IPS-20b (cell line): ENCODE data around the gene MARK2.
A peak's percentile ranks its signal among the peaks of the same experiment; 100 is the strongest.

Source experiments
- H3K27ac ChIP-seq: one replicate; pipeline ENCODE4 v1.5.1; 2013; ENCODE audit warnings: low read length
- H3K27me3 ChIP-seq: 2 replicates; pipeline ENCODE4 v1.6.1; 2013; ENCODE audit warnings: mild to moderate bottlenecking, low read length, inconsistent platforms; ENCODE audit not compliant: insufficient read depth
- H3K36me3 ChIP-seq: 2 replicates; pipeline ENCODE4 v1.6.1; 2013; ENCODE audit warnings: low read depth, mild to moderate bottlenecking, inconsistent platforms, low read length, moderate library complexity; ENCODE audit not compliant: insufficient read depth
- H3K4me1 ChIP-seq: 2 replicates; pipeline ENCODE4 v1.6.1; 2013; ENCODE audit warnings: mild to moderate bottlenecking, control low read depth, inconsistent platforms, low read length, moderate library complexity; ENCODE audit not compliant: insufficient read depth
- H3K4me3 ChIP-seq: 2 replicates; pipeline ENCODE4 v1.5.1; 2013; ENCODE audit warnings: mild to moderate bottlenecking, low read length, inconsistent platforms
- H3K9ac ChIP-seq: 2 replicates; pipeline ENCODE4 v1.6.1; 2013; ENCODE audit warnings: low read depth, mild to moderate bottlenecking, inconsistent platforms, low read length, moderate library complexity
- H3K9me3 ChIP-seq: 2 replicates; pipeline ENCODE4 v1.6.1; 2013; ENCODE audit warnings: mild to moderate bottlenecking, low read depth, low read length, inconsistent platforms; ENCODE audit not compliant: insufficient read depth

MARK2 gene

DNA sequence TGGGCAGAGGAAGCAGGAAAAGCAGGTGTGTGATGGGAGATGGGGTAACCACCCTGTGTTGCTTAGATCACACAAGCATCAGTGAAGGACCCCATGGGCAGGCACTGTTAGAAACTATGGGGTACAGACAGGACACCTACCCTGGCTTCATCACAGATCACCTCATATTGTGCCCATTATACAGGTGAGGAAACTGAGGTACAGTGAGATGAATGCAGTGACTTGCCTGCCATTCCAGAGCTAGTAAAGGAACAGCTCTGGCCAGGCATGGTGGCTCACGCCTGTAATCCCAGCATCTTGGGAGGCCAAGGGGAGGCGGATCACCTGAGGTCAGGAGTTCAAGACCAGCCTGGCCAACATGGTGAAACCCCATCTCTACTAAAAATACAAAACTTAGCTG lies 5.9 kb upstream of the MARK2 start:
- no peak overlapping the region for H3K4me3 ChIP-seq
- no peak overlapping the region for H3K27ac ChIP-seq
- H3K9ac ChIP-seq: no peak overlapping the region
- no peaks in the 10 kb centered on the region for H3K36me3 ChIP-seq
- H3K27me3 ChIP-seq: no peaks in the 10 kb centered on the region
- no peaks in the 10 kb centered on the region for H3K9me3 ChIP-seq
- H3K4me1 ChIP-seq: peaks cover 11% of the 10 kb centered on the region

DNA sequence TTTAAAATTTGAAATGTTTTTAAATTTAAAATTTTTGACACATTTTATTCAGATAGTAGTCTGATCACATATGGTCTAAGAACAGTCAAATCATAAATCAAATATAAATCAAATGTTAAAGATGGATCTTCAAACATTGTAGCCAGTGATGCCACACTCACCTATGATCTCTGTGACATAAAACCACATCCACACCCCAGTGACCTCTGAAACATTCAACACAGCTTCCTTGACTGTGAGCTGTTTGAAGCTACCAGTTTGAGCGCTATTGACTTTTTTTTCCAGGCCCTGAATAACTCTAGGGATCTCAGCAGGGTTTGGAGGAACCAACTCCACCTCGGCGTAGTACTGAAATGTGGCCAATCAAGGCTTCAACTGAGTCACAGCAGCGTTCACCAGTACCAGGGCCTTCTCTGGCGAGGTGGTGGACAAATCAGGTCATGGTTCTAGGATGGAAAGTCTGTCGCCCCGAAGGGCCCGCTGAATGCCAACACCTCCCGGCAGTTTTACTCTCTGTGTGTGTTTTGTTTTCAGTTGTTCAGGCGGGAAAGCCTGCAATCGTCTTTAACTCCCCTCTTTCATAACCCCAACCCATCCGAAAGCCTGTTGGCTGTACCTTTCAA lies 4.3 kb upstream of the MARK2 start:
- Histone ChIP-seq H3K36me3 (no peaks in the 10 kb centered on the region), H3K4me3 (no peak overlapping the region), H3K9ac (no peak overlapping the region), H3K27me3 (no peaks in the 10 kb centered on the region), H3K27ac (no peak overlapping the region), H3K4me1 (peaks cover 14% of the 10 kb centered on the region), H3K9me3 (no peaks in the 10 kb centered on the region)

DNA sequence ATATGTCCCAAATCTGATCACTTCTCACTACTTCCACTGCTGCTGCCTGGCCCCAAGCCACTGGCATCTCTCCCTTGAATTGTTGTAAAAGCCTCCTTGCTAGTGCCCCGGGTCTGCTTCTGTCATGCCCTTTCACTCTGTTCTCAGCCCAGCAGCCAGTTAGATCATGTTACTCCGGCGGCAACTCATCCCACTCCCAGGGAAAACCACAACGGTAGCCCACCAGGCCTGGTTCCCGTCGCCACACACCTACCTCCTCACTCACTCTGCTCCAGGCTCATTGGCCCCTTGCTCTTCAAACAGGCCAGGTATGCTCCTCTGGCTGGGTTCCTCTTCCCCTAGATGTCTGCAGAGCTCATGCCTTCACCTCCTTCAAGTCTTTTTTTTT lies 3.8 kb upstream of the MARK2 start:
- no peaks in the 10 kb centered on the region for H3K9me3 ChIP-seq
- H3K27ac ChIP-seq: no peak overlapping the region
- no peak overlapping the region for H3K4me3 ChIP-seq
- H3K9ac ChIP-seq: no peak overlapping the region
- no peaks in the 10 kb centered on the region for H3K36me3 ChIP-seq
- peaks cover 17% of the 10 kb centered on the region for H3K4me1 ChIP-seq
- no peaks in the 10 kb centered on the region for H3K27me3 ChIP-seq

DNA sequence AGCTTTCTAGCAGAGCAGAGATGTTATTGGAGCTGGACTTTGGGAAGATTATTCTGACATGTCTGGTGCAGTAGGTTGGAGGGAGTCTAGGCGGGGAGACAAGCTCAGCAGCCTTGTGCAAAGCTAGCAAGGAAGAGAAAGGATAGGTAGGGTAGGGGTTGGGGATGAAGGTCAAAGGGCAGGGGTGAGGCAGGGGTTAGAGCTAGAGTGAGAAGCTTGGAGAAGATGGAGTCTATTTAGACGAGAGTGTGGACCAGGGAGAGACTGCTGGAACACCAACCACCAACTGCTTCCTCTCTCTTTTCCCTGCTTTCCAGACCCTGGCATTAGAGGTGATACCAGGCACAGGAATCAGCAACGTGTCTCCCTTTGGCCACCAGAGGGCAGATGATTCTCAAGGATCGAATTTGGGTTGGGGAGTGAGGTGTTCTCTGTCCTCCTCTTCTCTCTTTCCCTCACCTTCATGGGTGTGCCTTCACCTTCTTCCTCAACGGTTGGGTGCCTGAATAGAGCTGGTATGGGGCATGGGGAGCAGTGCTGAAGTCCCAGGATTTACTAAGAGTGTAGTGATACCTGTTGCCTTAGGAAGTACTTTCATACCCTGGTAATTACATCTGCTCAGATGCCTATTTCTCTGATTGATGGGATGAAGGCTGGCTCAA lies 1.8 kb upstream of the MARK2 start:
- Histone ChIP-seq H3K4me3 (no peak overlapping the region), H3K27ac (no peak overlapping the region)

DNA sequence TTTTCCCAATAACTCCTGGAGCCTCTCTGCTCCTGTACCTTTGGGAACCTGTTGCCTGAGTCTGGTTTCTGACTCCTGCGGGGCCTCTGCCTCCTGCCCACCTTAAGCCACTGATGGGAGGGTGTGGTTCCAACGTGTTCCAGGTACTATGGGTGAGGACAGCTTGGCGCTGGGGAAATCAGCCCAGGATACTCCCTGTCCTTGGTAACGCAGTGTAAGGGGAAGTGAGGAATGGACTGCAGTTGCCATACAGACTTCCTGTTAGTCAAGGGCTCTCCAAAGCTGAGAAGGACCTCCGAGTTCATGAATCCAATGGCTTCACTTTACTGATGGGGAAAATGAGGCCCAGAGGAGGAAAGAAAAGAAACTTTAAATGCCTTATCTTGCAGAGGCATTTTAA lies 1.2 kb upstream of the MARK2 start:
- no peaks in the 10 kb centered on the region for H3K9me3 ChIP-seq
- H3K27me3 ChIP-seq: no peaks in the 10 kb centered on the region
- H3K4me3 ChIP-seq: no peak overlapping the region
- H3K27ac ChIP-seq: no peak overlapping the region
- H3K4me1 ChIP-seq: peaks cover 26% of the 10 kb centered on the region
- peak overlapping the region; percentile 77; the same call in 1 of the 2 replicates for H3K9ac ChIP-seq
- peaks cover 3% of the 10 kb centered on the region; the same call in 1 of the 2 replicates for H3K36me3 ChIP-seq

More for the DNA sequence above, 1.8 kb upstream of the MARK2 start:
- H3K9ac ChIP-seq: no peak overlapping the region
- H3K27me3 ChIP-seq: no peaks in the 10 kb centered on the region
- no peaks in the 10 kb centered on the region for H3K36me3 ChIP-seq
- peaks cover 24% of the 10 kb centered on the region for H3K4me1 ChIP-seq
- no peaks in the 10 kb centered on the region for H3K9me3 ChIP-seq

DNA sequence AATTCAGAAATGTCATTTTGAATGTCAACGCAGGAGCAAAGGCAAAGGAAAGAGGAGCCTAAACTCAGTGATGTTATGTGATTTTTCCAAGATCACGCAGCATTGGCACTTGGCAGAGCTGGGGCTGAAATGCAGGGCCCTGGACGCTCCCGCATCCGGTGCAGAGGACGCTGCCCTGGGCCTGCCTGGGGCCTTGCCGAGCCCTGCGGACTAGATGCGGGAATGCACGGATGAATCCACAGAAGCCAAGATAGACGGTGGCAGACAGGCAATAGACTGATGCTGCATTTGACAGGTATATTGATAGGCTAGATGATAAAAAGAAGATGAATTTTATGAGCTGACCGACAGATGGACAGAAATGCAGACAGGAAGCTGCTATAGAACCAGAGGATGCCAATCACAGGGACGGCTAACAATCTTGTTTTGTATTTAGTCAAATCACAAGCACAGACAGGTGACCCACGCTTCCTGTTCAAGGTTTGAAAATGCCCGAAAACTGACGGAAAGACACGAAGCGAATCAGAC lies 696 bp upstream of the MARK2 start:
- Histone ChIP-seq H3K4me3 (peak overlapping the region; percentile 57), H3K27me3 (no peaks in the 10 kb centered on the region), H3K9ac (peak overlapping the region; percentile 77; the same call in 1 of the 2 replicates), H3K4me1 (peaks cover 31% of the 10 kb centered on the region), H3K9me3 (no peaks in the 10 kb centered on the region), H3K36me3 (peaks cover 3% of the 10 kb centered on the region; the same call in 1 of the 2 replicates), H3K27ac (peak overlapping the region; percentile 68)

DNA sequence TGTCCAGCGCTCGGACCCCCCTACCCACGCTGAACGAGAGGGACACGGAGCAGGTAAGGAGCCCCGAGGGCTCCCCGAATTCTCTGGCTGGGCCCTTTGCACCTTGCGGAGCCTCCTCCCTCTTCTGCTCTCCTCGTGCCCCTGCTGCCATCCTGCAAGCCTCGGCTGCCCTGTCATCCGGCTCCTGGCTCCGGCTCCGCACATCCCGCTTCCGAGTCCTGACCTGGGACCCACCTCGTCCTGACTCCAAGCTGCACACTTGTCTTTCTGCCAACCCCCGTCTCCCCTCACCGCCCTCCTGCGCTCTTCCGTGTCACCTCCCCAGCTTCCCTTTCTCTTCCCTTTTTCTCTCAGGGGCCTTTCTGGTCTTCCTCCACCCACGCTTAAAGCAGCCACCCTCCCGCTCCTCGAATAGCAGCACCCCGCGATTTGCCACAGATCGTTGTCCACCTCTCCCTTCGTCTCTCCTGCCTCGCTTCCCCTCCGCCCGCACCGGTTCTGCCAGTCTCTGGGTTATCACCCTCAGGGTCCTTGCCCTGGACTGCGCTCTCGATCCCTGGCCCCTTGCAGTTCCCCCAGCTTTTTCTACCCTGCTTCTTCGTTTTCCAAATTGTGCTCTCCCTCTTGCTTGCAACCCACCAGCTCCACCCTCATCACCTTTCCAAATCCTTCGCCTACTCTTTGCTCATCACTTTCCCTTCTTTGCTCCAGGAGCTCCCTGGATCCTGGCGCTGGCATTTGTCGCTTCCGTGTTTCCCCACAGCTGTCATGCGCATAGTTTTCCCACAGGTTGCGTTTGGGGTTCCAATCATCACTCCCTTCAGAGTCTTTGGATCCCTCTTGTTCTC lies 822 bp downstream of the MARK2 start:
- peaks cover 40% of the 10 kb centered on the region for H3K4me1 ChIP-seq
- no peak overlapping the region for H3K27ac ChIP-seq
- peaks cover 9% of the 10 kb centered on the region; the same call in 1 of the 2 replicates for H3K36me3 ChIP-seq
- H3K4me3 ChIP-seq: peak overlapping the region; percentile 91
- H3K9me3 ChIP-seq: no peaks in the 10 kb centered on the region
- no peaks in the 10 kb centered on the region for H3K27me3 ChIP-seq
- peak overlapping the region; percentile 92 for H3K9ac ChIP-seq

DNA sequence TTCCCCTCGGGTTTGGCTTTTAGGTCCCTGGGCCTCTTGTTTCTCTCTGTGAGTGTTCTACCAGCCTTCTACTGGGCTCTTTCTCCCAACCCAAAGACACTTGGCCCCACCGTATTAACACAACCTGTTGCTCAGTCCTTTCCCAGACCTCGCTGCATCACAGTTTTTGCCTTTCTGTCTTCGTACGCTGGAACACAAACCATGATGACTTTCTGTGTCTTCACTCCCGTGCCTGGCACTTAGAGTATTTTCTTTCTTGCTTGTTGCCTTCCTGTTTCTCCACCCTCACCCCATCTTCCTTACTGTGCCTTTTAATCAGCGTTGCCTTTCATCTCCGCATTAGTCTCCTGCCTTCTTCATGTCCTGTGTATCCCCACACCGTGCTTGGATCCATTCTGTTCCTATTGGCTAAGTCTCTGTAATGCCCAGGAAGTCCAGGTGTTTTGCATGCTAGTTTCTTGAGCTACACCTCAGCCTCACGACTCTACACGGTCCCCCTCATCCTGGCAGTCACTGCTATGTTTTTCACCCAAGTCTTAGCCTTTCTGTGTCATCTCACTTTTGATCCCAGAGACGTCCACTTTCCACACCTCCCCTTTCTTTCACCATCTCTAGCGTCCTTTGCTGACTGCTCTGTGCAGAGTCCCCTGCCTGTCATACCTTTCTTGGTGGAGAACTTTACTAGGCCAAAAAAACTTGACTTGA lies 1.6 kb downstream of the MARK2 start:
- Histone ChIP-seq H3K4me3 (peak overlapping the region; percentile 91), H3K27ac (no peak overlapping the region), H3K9me3 (no peaks in the 10 kb centered on the region), H3K27me3 (no peaks in the 10 kb centered on the region), H3K36me3 (peaks cover 9% of the 10 kb centered on the region; the same call in 1 of the 2 replicates), H3K4me1 (peaks cover 47% of the 10 kb centered on the region), H3K9ac (peak overlapping the region; percentile 92)

DNA sequence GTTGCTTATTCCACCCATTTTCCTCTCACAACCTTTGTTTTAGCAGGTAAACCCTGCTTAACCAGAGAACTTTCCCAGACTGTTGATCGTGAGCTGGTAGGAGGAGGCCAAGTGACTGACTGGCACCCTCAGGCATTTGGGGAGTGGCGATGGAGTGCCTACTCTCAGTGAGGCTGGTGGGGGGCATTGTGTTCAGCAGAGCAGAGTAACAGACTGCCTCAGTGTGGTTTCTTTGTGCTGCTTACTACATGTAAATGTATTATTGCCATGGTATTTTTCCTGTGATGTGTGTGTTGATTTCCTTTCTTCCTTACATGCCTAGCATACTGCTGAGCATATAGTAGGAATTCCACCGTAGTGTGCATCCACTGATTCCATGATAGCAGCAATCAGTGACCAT lies 2.6 kb downstream of the MARK2 start:
- no peak overlapping the region for H3K27ac ChIP-seq
- H3K9ac ChIP-seq: peak overlapping the region; percentile 92
- no peaks in the 10 kb centered on the region for H3K27me3 ChIP-seq
- peaks cover 9% of the 10 kb centered on the region; the same call in 1 of the 2 replicates for H3K36me3 ChIP-seq
- H3K4me3 ChIP-seq: peak overlapping the region; percentile 91
- no peaks in the 10 kb centered on the region for H3K9me3 ChIP-seq
- H3K4me1 ChIP-seq: peaks cover 48% of the 10 kb centered on the region

DNA sequence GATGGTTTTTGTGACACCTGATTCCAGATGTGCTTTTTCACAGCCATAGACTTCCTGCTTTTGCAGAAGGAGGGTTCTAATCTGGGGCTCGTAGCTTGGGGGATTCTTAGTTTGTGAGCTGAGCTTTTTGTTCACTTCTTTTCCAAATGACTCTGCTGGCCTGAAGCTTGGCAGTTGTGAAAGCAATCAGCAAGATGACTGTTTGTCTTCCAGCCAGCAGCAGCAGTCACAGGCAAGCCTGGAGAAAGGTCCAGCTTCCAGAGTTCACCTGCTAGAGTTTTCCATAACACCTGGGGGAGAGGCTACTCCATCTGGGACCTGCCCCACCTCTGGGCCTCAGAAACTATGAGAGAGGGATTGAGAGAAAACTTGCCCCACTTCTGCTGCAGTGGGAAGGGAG lies 4.1 kb downstream of the MARK2 start:
- Histone ChIP-seq H3K27me3 (no peaks in the 10 kb centered on the region), H3K4me3 (peak overlapping the region; percentile 39; the same call in 1 of the 2 replicates), H3K9me3 (no peaks in the 10 kb centered on the region), H3K27ac (no peak overlapping the region), H3K9ac (peak overlapping the region; percentile 29; the same call in 1 of the 2 replicates), H3K36me3 (peaks cover 9% of the 10 kb centered on the region; the same call in 1 of the 2 replicates), H3K4me1 (peaks cover 58% of the 10 kb centered on the region)

DNA sequence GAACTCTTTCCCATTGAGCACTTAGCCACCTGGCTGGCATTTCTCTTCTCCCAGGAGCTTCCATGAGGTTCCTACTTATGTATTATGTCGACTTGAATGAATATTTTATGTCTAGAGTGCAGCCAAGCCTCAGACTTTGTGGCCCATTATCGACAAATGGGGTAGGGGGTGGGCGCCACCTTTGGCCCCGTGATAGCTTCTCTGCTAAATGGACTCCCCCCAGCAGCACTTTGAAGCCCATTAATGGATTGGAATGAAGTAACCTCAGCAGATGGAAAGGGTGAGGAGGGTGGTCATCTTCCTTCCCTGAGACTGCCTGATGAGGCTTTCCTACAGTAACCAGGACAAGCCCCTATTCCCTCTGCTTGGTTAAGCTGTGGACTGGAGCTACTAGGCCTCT lies 5.9 kb downstream of the MARK2 start:
- no peak overlapping the region for H3K4me3 ChIP-seq
- no peaks in the 10 kb centered on the region for H3K9me3 ChIP-seq
- no peak overlapping the region for H3K27ac ChIP-seq
- H3K36me3 ChIP-seq: peaks cover 9% of the 10 kb centered on the region; the same call in 1 of the 2 replicates
- H3K27me3 ChIP-seq: no peaks in the 10 kb centered on the region
- H3K9ac ChIP-seq: 0 out of 2 replicates have a peak overlapping the region, but pooled peaks have one; percentile 0
- H3K4me1 ChIP-seq: peaks cover 57% of the 10 kb centered on the region
